RPMI7951 (cell line): Measurements from ENCODE around the gene MAD1L1. TPM values are rescaled to one million over a fixed set of nuclear protein-coding genes. Genes with fewer than 3 reads are reported as not detected.

Experiments used
- DNase-seq: peaks from one replicate; pipeline ENCODE4 v3.0.0-alpha.2; 2012; ENCODE audit warnings: low read depth
- total RNA-seq: library from RNA; depleted of rRNA; stranded (reverse); fragments of >200 nt; shearing (Covaris generic); gene quantifications from 2 replicates; pipeline ENCODE4 v1.2.3, GENCODE V29; 2014; rRNA removed

Gene MAD1L1
- total RNA-seq, 1 experiment from 2014 or later = 133 TPM

DNA sequence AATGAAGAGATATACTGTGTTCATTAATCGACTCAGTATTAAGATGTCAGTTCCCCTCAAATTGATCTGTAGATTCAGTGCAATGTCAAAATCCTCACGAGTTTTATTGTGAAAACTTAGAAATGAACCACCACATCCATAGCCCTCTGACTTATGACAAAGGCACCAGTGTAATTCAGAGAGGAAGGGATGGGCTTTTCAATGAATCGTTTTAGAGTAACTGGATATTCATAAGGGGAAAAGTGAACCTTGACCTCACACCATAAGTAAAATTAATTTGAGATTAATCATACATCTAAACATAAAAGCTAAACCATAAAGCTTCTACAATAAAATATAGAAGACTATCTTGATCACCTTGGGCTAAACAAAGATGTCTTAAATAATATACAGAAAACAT lies 434.6 kb downstream of the MAD1L1 start:
- DNase-seq = no peak

DNA sequence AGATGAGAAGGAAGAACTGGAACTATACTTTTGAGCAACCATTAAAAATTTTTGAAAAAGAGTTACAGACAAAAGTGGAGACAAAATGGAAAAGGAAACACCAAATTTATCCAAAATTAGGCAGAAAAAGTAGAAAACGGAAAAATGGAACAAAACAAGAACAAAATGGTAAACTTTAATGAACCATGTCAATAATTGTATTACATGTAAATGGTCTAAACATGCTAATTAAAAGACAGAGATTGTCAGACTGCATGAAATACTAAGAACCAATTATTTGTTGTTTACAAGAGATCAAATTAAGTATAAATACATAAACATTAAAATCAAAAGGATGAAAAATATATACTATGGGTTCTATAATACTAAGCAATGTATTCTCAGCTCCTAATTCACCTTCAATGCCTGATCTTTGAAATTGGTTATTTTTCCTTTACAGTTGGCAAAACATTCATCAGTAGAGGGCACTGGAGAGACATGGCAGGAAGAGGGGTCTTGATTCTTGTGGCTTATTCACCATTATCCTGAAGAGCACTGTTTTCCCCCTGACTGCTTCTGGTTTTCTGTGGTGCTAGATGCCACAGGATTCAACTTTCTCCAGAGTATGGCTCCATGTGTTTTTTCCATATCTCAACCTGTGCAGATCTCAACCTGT lies 437.7 kb downstream of the MAD1L1 start:
- DNase-seq = peak; percentile 37

DNA sequence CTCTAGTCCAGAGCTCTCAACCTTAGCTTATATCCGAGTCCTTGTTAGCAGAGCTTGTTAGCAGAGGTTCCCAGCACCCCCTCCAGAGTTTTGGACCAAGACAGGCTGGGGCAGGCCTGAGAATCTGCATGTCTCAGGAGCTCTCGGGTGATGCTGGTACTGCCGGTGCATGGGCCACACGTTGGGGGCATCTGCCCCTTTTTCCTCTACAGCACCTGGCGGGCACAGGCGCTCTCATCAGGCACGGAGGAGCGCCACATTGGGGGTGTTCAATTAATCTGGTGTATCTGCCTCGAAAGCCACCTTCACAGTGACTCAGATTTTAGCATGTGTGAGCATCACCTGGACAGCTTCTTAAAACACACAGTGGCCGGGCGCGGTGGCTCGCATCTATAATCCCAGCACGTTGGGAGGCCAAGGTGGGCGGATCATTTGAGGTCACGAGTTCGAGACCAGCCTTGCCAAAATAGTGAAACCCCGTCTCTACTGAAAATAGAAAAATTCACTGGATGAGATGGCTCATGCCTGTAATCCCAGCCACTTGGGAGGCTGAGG lies 445.0 kb downstream of the MAD1L1 start:
- no peak for DNase-seq

DNA sequence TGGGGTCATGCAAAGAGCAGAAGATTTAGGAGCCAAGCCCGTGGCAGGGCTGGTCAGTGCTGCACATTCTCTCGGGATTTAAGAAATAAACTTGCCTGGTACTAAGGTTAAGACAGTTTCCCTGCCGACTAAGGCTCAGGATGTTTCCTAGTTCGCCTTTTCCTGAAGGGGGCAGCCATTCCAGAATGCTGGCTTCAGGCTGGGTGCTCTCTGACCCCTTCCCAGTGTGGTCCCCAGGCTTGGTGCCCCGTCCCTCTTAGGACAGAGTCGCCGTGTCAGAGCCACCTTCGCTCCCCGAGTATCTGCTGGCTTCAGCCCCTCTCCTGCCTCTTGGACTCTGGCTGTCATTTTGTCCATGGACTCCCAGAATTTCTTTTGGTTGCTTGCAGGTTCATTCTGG lies 445.5 kb downstream of the MAD1L1 start:
- DNase-seq = no peak

DNA sequence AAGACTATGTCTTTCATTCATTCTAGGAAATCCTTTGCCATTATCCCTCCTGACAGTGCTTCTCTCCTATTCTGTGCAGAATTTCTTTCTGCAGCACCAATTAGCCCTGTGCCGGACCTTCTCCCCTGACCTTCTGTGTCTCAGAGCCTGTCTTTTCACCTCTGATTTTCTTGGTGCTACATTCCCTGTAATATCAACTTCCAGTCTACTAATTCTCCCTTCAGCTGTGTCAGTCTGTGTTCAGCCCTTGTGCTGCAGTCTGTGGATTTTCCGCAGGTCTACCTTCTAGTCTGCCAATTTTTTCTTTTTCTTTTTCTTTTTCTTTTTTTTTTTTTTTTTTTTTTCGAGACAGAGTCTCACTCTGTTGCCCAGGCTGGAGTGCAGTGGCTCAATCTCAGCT lies 446.9 kb downstream of the MAD1L1 start:
- DNase-seq = no peak

DNA sequence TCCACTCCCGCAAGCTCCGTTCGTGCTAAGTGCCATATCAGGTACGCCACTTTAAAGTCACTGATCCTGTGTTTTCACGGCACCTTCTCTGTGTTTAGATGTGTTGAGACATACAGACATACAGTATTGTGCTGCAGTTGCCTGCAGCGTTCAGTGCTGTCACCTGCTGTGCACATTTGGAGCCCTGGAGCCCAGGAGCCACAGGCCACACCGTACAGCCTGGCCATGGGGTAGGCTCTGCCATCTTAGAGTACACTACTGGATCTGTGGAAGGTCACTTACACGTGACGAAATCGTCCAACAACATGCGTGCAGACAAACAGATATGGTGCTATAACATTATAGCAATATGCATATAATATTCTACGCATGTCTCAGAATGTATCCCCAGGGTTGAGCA lies 451.4 kb downstream of the MAD1L1 start:
- no peak for DNase-seq

DNA sequence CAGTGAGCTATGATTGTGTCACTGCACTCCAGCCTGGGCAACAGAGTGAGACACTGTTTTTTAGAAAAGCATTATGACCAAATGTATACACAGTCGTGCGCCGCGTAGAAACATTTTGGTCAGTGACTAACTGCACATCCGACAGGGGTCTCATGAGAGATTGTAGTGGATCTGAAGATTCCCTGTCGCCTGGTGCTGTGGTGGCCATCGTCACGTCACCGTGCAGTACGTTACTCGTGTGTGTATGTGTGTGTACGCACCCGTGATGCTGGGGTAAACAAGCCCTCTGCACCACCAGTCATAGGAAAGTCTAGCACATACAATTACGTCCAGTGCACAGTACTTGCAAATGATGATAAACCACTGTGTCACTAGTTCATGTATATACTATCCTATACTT lies 453.3 kb downstream of the MAD1L1 start:
- no peak for DNase-seq

DNA sequence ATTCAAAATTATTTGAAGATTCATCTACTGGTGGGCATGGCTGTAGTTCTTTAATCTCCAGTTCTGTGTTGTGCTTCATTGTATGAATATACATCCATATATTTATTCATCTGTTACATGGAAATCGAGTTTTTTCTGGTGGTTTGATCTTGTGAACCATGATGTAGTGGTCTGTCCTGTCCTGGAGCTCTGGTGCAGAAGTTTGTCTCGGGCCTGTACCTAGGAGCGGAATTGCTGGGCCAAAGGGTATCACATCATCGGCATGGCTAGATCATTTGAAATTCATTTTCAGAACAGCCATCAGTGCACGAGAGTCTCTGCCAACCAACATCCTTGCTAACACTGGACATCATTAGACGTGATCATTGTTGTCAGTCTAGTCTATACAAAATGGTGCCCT lies 455.6 kb downstream of the MAD1L1 start:
- no peak for DNase-seq

DNA sequence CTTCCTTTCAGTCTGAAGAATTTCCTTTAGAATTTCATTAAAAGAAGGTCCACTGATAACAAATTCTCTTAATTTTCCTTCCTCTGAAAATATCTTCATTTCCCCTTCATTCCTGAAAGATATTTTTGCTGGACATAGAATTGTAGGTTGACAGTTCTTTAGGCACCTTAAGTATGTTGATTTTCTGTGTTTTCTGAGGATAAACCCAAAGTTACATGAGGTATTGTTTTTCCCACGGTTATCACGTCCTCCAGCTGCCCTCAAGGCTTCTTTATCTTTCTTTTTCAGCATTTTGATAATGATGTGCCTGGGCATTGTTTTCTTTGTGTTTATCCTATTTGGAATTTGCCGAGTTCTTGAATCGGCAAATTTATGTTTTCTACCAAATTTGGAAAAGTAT lies 457.4 kb downstream of the MAD1L1 start:
- no peak for DNase-seq

DNA sequence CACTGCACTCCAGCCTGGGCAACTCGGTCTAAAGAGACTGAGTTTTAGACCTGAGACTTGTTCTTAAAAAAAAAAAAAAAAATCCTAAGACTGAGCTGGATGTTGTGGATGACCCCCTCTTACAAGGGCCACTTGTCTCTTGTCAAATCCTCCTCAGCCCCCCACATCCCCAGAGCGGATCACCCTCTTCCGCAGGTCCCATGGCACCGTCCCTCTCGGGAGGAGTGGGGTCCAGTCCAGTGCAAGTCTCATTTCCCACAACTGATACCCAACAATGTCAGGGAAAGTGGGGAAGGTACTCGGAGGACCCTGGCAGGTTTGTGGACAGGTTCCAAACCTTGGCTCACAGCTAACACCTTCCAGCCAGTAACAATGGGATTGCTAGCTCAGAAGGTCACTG lies 462.4 kb downstream of the MAD1L1 start:
- no peak for DNase-seq

DNA sequence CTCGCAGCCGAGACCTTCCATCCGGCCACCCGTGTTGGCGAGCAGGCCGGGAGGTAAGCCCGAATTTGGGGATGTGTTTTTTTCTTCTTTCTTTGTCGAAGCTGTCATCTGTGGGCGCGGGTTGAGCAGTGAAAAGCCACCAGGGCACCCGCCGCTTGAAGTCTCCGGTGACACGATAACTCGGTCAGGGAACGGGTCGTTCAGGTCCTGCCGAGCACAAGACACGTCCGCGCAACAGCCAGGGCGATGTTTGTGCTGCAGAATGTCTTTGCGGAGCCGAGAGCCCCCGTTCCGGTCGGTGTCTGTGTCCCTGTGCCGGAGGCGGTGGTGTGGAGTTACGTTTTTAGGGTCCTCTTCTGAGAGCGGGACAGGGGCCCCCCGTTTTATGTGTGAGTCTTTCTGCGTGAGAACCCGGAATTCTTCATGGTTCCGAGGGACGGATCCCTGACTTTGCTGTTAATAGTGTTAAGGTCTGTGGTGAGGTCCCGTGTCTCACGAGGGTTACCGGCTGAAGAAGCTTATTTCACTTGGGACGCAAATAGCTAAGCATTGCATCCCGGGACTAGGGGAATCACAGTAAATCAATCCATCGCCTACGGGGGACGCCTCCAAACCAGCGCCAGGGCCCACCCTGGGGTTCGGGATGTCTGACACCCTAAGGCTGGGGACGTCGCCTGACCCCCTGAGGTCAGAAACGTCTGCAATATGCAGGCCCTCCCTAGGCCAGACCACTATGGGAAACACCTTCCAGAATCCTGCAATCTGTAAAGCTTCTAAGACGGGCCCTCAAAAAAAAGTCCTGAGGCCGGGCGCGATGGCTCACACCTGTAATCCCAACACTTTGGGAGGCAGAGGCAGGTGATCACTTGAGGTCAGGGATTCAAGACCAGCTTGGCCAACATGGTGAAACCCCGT lies 463.2 kb downstream of the MAD1L1 start:
- DNase-seq = no peak

DNA sequence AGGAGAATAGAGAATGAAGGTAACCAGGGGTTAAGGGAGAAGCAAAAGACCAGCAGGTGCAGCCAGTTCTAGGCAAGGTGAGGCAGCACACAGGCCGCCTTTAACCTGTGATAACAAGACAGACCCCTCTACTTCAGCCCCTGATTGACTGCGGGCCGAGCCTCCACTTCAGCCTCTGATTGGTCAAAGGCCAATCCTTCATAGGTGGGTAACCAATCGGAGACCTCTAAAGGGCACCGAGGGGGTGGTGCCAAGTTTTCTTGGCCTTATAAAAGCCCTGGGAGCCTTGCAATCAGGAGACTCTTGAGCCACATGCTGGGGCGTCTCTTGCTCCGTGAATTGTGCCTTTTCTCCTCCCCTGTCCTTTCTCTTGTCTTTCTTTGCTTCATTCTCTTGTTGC lies 463.9 kb downstream of the MAD1L1 start:
- DNase-seq = peak; percentile 21

DNA sequence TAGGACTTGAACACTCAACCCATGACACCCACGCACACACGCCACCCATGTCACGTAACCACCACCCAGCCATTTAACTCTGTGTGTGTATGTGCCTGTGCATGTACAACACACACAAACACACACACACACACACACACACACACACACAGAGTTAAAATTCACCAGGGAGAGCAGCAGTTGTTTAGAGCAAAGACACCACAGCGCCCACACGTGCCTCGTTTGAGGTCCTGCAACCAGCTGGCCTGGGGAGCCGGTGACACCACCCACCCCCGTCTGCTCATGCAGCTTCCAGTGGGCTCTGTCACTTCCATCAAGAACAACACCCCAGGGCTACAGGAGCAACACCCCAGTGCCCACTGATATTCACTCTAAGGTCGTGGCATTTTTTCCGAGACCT lies 465.2 kb downstream of the MAD1L1 start:
- DNase-seq = peak; percentile 16

Other genes with a start within 250 kb of the MAD1L1 start
- 36.4 and 36.8 TPM in 2 replicates for gene MRM2, start 9.3 kb upstream of the MAD1L1 start, total RNA-seq
- 131 and 171 TPM in 2 replicates for gene NUDT1, start 9.3 kb upstream of the MAD1L1 start, total RNA-seq
- 8.9 and 24.2 TPM in 2 replicates for gene SNX8, start 81.5 kb upstream of the MAD1L1 start, total RNA-seq
- gene EIF3B, start 121.9 kb upstream of the MAD1L1 start, total RNA-seq = 182 and 205 TPM in 2 replicates
- 5.9 and 8.0 TPM in 2 replicates for gene CHST12, start 170.7 kb upstream of the MAD1L1 start, total RNA-seq
- gene GRIFIN, start 243.5 kb upstream of the MAD1L1 start, total RNA-seq = not detected in 2 replicates